Cardiac muscle cell (in vitro differentiated cells and primary cell): ENCODE data around the gene RAD9A. TPM values are rescaled to one million over a fixed set of nuclear protein-coding genes. Genes with fewer than 3 reads are reported as not detected.

ENCODE experiments used
- DNase-seq, 2 donors: peaks; one replicate each; pipeline versions ENCODE4 v3.0.0 to v3.0.0-alpha.2; 2010 to 2017; ENCODE audit warnings: low read depth in 1 of 2, low spot score in 1 of 2
- H3K27ac ChIP-seq: fragments of 200-600 bp; sonication (generic); 2 replicates; pipeline ENCODE4 v1.5.1; 2016
- H3K27me3 ChIP-seq: fragments of 200-600 bp; sonication (generic); 2 replicates; pipeline ENCODE4 v1.6.0; 2016; ENCODE audit warnings: control low read depth
- H3K36me3 ChIP-seq: fragments of 200-600 bp; sonication (generic); 2 replicates; pipeline ENCODE4 v1.5.1; 2016; ENCODE audit warnings: control low read depth
- H3K4me1 ChIP-seq: fragments of 200-600 bp; sonication (generic); 2 replicates; pipeline ENCODE4 v1.8.1; 2017; ENCODE audit warnings: low read depth, mild to moderate bottlenecking, mixed run types
- H3K4me3 ChIP-seq: fragments of 200-600 bp; sonication (generic); 2 replicates; pipeline ENCODE4 v1.5.1; 2016; ENCODE audit warnings: mild to moderate bottlenecking
- H3K9me3 ChIP-seq: fragments of 200-600 bp; sonication (generic); 2 replicates; pipeline ENCODE4 v1.5.1; 2017; ENCODE audit warnings: low read depth, mild to moderate bottlenecking, control low read depth
- polyA plus RNA-seq: library from polyadenylated mRNA; unstranded; fragments of >200 nt; fragmentation: Nextera tagmentation; extraction: Ambion mirVana; gene quantifications from 2 replicates; pipeline ENCODE4 v1.2.1, GENCODE V29; 2016
- total RNA-seq: library from RNA; depleted of rRNA; stranded (reverse); fragments of >200 nt; gene quantifications from 2 replicates; pipeline ENCODE4 v1.2.3, GENCODE V29; 2016
- TF ChIP-seq, protein P1 (sequence below): IDR thresholded peaks from 2 replicates; pipeline ENCODE4 v1.5.1; 2012; ENCODE audit warnings: low read depth, mild to moderate bottlenecking, low read length

Gene RAD9A
- total and polyA plus RNA-seq, 2 experiments from 2014 or later = 22.2 to 27.5 TPM

DNA sequence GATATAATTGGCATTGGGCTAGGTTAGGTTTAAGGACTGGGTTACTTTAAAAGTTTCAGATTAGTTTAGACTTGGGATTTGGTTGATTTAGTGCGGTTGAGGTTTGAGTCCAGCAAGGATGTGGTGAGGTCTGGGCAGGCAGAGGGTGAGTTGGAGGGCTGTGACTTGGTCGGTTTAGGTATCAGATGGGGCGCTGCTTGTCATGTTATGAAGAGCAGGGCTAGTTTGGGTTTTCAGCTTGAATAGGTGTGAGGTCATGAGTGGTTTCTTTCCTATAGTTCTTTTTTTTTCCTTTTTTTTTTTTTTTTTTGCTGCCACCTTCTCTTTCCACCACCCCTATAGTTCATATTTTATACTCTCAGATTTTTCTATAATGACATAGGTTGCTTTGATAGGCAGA lies 23.2 kb upstream of the RAD9A start:
- Histone ChIP-seq H3K4me3 (no peak overlapping the region), H3K27ac (no peak overlapping the region), H3K27me3 (no peaks in the 10 kb centered on the region), H3K9me3 (no peaks in the 10 kb centered on the region), H3K36me3 (no peaks in the 10 kb centered on the region), H3K4me1 (peaks cover 2% of the 10 kb centered on the region)
- TF ChIP-seq, protein P1, sequence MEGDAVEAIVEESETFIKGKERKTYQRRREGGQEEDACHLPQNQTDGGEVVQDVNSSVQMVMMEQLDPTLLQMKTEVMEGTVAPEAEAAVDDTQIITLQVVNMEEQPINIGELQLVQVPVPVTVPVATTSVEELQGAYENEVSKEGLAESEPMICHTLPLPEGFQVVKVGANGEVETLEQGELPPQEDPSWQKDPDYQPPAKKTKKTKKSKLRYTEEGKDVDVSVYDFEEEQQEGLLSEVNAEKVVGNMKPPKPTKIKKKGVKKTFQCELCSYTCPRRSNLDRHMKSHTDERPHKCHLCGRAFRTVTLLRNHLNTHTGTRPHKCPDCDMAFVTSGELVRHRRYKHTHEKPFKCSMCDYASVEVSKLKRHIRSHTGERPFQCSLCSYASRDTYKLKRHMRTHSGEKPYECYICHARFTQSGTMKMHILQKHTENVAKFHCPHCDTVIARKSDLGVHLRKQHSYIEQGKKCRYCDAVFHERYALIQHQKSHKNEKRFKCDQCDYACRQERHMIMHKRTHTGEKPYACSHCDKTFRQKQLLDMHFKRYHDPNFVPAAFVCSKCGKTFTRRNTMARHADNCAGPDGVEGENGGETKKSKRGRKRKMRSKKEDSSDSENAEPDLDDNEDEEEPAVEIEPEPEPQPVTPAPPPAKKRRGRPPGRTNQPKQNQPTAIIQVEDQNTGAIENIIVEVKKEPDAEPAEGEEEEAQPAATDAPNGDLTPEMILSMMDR = no peak
- no peak for DNase-seq

DNA sequence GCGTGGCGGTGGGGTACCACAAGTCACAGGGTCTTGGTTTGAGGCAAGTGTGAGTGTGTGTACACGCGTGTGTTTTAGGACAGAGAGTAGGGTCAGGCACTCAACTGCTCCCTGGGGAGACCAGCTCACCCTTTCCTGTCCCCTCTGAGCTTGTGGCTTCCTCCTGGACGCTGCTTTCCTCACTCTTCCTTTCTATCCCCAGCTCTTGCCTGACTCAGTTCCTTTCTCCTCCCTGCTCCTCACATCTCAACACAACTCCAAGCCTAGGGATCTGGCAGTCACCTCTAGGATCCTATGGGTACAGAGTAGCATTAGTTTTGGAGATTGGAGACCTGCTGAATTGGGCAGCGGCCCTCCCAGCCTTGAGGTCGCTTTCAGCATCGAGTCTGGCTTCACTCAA lies 22.5 kb upstream of the RAD9A start:
- TF ChIP-seq, protein P1 = no peak
- Histone ChIP-seq H3K4me1 (peaks cover 7% of the 10 kb centered on the region), H3K27ac (no peak overlapping the region)

DNA sequence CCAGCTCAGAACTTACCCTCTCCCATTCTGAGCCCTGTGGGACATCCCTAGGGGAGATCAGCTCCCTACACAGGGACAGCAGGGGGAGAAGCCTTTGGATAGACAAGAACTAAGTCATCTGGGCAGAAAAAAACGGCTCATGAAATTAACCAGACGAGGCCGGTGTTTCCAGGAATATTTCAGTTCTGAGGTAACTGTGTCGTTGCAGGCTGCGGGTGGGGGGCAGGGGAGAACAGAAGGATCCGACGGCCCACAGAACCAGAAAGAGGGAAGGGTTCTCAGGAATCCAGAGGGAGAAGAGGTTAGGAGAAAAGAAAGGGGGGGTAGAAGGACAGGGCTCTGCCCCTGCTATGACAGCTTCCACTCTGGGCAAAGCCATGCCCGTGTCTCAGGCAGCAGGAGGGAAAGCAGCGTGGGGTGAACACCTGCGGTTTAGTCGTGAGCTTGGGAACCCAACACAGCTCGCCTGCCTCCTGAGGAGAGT lies 21.9 kb upstream of the RAD9A start:
- no peaks in the 10 kb centered on the region for H3K9me3 ChIP-seq
- peaks cover 11% of the 10 kb centered on the region for H3K27me3 ChIP-seq
- no peak for DNase-seq
- no peak overlapping the region for H3K4me3 ChIP-seq
- H3K27ac ChIP-seq = no peak overlapping the region
- H3K36me3 ChIP-seq = no peaks in the 10 kb centered on the region
- peaks cover 7% of the 10 kb centered on the region for H3K4me1 ChIP-seq
- TF ChIP-seq, protein P1 = no peak

More for the DNA sequence above, 22.5 kb upstream of the RAD9A start:
- Histone ChIP-seq H3K36me3 (no peaks in the 10 kb centered on the region), H3K9me3 (no peaks in the 10 kb centered on the region), H3K27me3 (peaks cover 5% of the 10 kb centered on the region), H3K4me3 (no peak overlapping the region)
- DNase-seq = no peak

DNA sequence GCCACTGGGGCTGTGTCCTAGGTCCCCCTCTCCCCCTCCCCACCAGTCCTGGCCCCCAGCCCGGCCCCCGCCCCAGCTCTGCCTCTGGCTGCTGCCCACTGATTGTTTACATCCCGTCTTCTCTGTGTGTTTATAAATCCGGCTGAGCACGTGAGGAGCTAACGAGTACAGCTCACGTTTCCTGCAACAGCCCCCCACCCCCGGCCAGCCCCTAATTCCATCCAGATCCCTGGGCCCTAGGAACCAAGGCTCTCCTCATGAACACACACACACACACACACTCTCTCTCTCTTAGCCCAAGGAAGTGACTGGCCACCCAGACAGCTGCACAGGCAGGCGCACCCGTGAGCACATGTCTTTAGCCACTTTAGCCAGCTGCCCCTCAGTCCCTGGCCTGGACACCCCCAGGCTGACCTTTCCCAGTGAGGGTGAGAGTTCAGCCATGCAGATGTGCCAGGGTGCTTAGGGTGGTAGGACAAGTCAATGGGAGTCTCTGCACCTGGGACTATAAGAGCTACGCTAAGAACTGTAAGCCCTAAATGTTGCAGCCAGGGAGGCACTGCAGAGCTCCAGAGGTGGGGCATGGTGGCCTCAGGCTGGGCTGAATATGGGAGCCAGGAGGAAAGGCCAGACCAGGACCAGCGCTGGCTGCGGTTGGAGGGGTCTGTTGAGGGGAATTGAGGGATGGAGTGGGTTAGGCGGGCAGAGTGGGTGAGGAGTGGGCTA lies 21.3 kb upstream of the RAD9A start:
- DNase-seq = peak in 1 of 2 donors; percentile 49
- no peaks in the 10 kb centered on the region for H3K36me3 ChIP-seq
- peaks cover 7% of the 10 kb centered on the region for H3K4me1 ChIP-seq
- TF ChIP-seq, protein P1 = no peak
- H3K27me3 ChIP-seq = peaks cover 18% of the 10 kb centered on the region
- H3K9me3 ChIP-seq = no peaks in the 10 kb centered on the region
- no peak overlapping the region for H3K27ac ChIP-seq
- no peak overlapping the region for H3K4me3 ChIP-seq

DNA sequence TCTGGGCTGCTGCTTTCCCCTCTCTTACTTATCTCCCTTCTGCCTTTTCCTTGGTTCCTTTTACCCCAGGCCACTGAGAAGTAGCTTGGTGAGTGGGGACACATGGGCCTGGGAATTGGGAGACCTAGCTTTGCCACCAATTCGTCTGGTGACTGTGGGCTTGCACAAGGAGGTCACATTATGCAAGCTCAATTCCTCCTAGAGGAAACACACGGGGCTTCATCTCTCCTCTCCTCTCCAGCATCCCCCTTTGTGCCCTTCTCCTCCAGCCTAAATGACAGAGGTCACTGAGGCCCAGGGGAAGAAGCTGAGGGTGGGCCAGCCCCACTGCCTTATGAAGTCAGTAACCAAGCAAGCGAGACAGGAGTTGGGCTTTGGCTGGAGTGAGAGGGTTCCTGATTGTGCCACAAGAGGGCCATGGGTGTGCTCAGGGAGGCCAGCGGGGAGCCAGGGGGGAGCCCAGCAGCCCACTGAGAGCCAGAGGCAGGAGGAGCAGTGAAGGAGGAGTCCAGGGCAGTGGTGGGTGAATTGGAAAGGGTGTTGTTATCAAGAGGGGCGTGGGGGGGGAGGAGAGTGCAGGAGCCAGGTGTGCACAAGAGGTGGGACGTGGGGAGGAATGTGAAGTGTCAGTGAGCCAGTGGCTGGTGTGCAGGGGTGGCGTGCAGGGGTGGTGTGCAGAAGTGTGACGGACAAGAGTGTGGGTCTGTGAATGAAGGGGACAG lies 20.4 kb upstream of the RAD9A start:
- Histone ChIP-seq H3K9me3 (no peaks in the 10 kb centered on the region), H3K36me3 (no peaks in the 10 kb centered on the region), H3K4me1 (peaks cover 7% of the 10 kb centered on the region), H3K27me3 (peaks cover 26% of the 10 kb centered on the region), H3K4me3 (no peak overlapping the region), H3K27ac (no peak overlapping the region)
- TF ChIP-seq, protein P1 = peak; percentile 61
- peak; percentile 47 to 61 for DNase-seq
